Measurements from ENCODE around the gene NOP58.

NOP58 gene

GRCh38 chr2:202337151-202337550, 71.6 kb downstream of the NOP58 start:
- TF ChIP-seq, protein P1, sequence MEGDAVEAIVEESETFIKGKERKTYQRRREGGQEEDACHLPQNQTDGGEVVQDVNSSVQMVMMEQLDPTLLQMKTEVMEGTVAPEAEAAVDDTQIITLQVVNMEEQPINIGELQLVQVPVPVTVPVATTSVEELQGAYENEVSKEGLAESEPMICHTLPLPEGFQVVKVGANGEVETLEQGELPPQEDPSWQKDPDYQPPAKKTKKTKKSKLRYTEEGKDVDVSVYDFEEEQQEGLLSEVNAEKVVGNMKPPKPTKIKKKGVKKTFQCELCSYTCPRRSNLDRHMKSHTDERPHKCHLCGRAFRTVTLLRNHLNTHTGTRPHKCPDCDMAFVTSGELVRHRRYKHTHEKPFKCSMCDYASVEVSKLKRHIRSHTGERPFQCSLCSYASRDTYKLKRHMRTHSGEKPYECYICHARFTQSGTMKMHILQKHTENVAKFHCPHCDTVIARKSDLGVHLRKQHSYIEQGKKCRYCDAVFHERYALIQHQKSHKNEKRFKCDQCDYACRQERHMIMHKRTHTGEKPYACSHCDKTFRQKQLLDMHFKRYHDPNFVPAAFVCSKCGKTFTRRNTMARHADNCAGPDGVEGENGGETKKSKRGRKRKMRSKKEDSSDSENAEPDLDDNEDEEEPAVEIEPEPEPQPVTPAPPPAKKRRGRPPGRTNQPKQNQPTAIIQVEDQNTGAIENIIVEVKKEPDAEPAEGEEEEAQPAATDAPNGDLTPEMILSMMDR (conservative IDR thresholded peaks at IDR 0.05; ENCODE audit: low read length), result no peak
- no peak for DNase-seq (ENCODE audit: low read depth)

DNA sequence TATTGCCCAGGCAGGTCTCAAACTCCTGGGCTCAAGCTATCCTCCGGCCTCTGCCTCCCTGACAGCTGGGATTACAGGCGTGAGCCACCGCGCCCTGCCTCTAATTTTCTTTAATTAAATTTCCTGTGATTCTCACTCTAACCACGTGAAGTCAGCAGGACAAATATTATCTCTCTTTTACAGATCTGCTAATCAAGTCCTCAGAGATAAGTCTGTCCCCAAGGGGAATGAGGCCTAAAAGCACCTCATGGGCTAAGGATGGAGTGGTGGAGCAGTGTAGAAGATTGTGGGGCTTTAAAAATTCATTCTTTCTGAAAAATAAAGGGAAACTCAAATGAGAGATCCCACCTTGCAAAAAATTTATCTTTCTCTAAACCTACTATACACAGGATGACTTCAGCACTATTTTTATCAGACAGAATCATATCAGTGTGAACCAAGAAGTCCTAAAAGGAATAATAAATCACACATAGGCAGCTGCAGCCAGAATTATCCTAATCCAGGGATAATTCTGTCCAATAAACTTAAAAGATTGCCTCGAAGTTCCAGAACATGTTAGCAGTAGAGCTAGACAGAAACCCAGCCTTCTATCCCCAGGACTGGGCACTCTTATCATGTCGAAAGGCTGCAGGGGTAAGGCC, 72.3 kb downstream of the NOP58 start:
- TF ChIP-seq, protein P1 (conservative IDR thresholded peaks at IDR 0.05; ENCODE audit: low read length), result no peak
- no peak for DNase-seq (ENCODE audit: low read depth)
- H3K4me3 ChIP-seq (ENCODE audit: low read length), result no peak overlapping the region

More at GRCh38 chr2:202337151-202337550, 71.6 kb downstream of the NOP58 start:
- no peak overlapping the region for H3K4me3 ChIP-seq (ENCODE audit: low read length)

DNA sequence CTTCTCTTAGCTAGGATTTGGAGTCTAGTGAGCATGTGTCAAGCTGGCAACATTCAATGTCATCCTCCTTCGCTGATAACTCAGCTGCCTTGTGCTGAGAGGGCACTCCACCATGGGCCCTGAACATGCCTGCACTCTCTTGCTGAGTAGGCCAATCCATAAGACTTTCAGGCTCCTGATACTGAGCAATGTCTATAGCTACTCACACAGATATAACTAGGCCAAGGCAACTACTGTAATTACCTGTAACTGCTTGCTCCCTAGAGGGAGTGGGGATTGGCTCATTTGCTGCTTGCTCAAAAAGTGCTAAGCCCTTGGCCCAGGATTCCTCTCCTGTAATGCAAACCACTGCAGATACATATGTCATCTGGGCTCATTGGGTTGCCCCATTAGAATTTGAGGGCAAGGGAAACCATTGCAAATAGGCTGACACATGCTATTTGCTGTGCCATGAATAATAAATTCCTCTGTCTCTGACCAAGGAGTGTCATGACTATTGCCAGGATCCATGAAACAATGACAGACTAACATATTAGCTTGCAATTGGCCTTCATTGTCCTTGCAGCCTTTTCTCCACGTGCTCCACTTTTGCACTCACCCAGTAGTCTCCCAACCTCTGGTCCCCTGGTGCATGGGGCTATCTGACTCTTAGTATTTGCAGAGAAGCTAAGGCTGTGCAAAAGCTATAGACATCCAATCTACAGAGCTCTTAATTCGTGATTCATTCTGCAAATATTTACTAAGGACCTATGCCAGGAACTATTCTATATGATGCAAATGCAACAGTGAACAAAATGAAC, 73.7 kb downstream of the NOP58 start:
- DNase-seq (ENCODE audit: low read depth), result peak; percentile 35

GRCh38 chr2:202344178-202344577, 78.6 kb downstream of the NOP58 start:
- H3K4me3 ChIP-seq (ENCODE audit: low read length), result no peak overlapping the region
- no peak for DNase-seq (ENCODE audit: low read depth)
- TF ChIP-seq, protein P1 (conservative IDR thresholded peaks at IDR 0.05; ENCODE audit: low read length), result no peak

More for the DNA sequence above, 73.7 kb downstream of the NOP58 start:
- no peak overlapping the region for H3K4me3 ChIP-seq (ENCODE audit: low read length)
- TF ChIP-seq, protein P1 (conservative IDR thresholded peaks at IDR 0.05; ENCODE audit: low read length), result no peak

- peak; percentile 47 for DNase-seq (ENCODE audit: low read depth)
- no peak overlapping the region for H3K4me3 ChIP-seq (ENCODE audit: low read length)
- TF ChIP-seq, protein P1 (conservative IDR thresholded peaks at IDR 0.05; ENCODE audit: low read length), result no peak
Observed at GRCh38 chr2:202346180-202346579, 80.6 kb downstream of the NOP58 start.
